HT1080 (cell line): Measurements from ENCODE around the gene NPHS1. TPM values are rescaled to one million over a fixed set of nuclear protein-coding genes. Genes with fewer than 3 reads are reported as not detected.

Experiments used
- DNase-seq: peaks from one replicate; pipeline ENCODE4 v3.0.0-alpha.2; 2015; ENCODE audit warnings: low read depth
- total RNA-seq: library from RNA; depleted of rRNA; stranded (reverse); fragments of >200 nt; shearing (Covaris generic); gene quantifications from 2 replicates; pipeline ENCODE4 v1.2.3, GENCODE V29; 2014

Gene NPHS1
- total RNA-seq, 1 experiment from 2014 or later = not detected

- no peak for DNase-seq
These were observed 62.9 kb downstream of the NPHS1 start for GRCh38 chr19:35789195-35789977.

- DNase-seq = no peak
These were observed 63.9 kb downstream of the NPHS1 start for GRCh38 chr19:35788205-35788960.

GRCh38 chr19:35787227-35787799 lies 65.0 kb downstream of the NPHS1 start:
- DNase-seq = no peak

GRCh38 chr19:35786299-35787160 lies 65.8 kb downstream of the NPHS1 start:
- no peak for DNase-seq

- no peak for DNase-seq
These were observed 67.0 kb downstream of the NPHS1 start for GRCh38 chr19:35785339-35785627.

GRCh38 chr19:35784503-35785338 lies 67.6 kb downstream of the NPHS1 start:
- no peak for DNase-seq

- no peak for DNase-seq
These were observed 68.6 kb downstream of the NPHS1 start for GRCh38 chr19:35783469-35784434.

- DNase-seq = no peak
These were observed 69.7 kb downstream of the NPHS1 start for GRCh38 chr19:35782589-35782988.

- DNase-seq = no peak
These were observed 70.7 kb downstream of the NPHS1 start for GRCh38 chr19:35781650-35782049.

GRCh38 chr19:35780717-35781116 lies 71.6 kb downstream of the NPHS1 start:
- DNase-seq = no peak

GRCh38 chr19:35780058-35780457 lies 72.2 kb downstream of the NPHS1 start:
- no peak for DNase-seq

- no peak for DNase-seq
These were observed 73.3 kb downstream of the NPHS1 start for GRCh38 chr19:35779033-35779432.

- no peak for DNase-seq
These were observed 74.3 kb downstream of the NPHS1 start for GRCh38 chr19:35777961-35778360.

GRCh38 chr19:35777086-35777841 lies 75.0 kb downstream of the NPHS1 start:
- DNase-seq = no peak

GRCh38 chr19:35776102-35776788 lies 76.1 kb downstream of the NPHS1 start:
- DNase-seq = no peak
